Heart right ventricle (tissue), 16 donors: Measurements from ENCODE around the gene PAPPA. TPM values are rescaled to one million over a fixed set of nuclear protein-coding genes. Genes with fewer than 3 reads are reported as not detected.

Experiments used
- ATAC-seq, 8 donors: fragments of 200-7000 bp; cut with Tn5 transposase; one replicate each; pipeline ENCODE4 v1.9.1; 2020; ENCODE audit warnings: mild to moderate bottlenecking in 8 of 8, moderate library complexity in 8 of 8, moderate number of reproducible peaks in 1 of 8
- DNase-seq, 2 donors: peaks; one replicate each; pipeline ENCODE4 v3.0.0-alpha.2; 2020
- H3K27ac ChIP-seq, 10 donors: fragments of 200-600 bp; sonication (generic) in 2 of 10; one replicate each; pipeline versions ENCODE4 v1.5.0 to v1.8.0; 2020 to 2022; ENCODE audit warnings: mild to moderate bottlenecking in 3 of 10
- H3K27me3 ChIP-seq, 7 donors: fragments of 200-600 bp; one replicate each; pipeline ENCODE4 v1.8.0; 2021 to 2022; ENCODE audit warnings: mild to moderate bottlenecking in 2 of 7
- H3K36me3 ChIP-seq, 9 donors: fragments of 200-600 bp; sonication (generic) in 1 of 9; one replicate each; pipeline versions ENCODE4 v1.5.0 to v1.8.0; 2020 to 2022; ENCODE audit warnings: mild to moderate bottlenecking in 2 of 9
- H3K4me1 ChIP-seq, 9 donors: fragments of 200-600 bp; sonication (generic) in 1 of 9; one replicate each; pipeline versions ENCODE4 v1.5.0 to v1.8.0; 2020 to 2022; ENCODE audit warnings: mild to moderate bottlenecking in 4 of 9
- H3K4me3 ChIP-seq, 10 donors: fragments of 200-600 bp; sonication (generic) in 2 of 10; one replicate each; pipeline versions ENCODE4 v1.5.0 to v1.8.0; 2020 to 2022; ENCODE audit warnings: mild to moderate bottlenecking in 7 of 10, moderate library complexity in 2 of 10
- H3K9me3 ChIP-seq, 11 donors: fragments of 200-600 bp in 10 of 11; sonication (generic) in 2 of 11; one replicate each; pipeline versions ENCODE4 v1.5.0 to v1.8.0; 2013 to 2022; ENCODE audit warnings: mild to moderate bottlenecking in 2 of 11, control low read depth in 1 of 11, moderate library complexity in 1 of 11
- WGBS, 2 donors: extraction: QIAGEN DNeasy Blood & Tissue Kit; methylation state at CpG; one replicate each; pipeline ENCODE4 v1.1.7; 2013; ENCODE audit warnings: inconsistent platforms in 1 of 2; 5-methylcytosine and 5-hydroxymethylcytosine counted together
- intact Hi-C, 10 donors: fragments of 100-400 bp; cut with DNase I; formaldehyde crosslinking; loops; one replicate each; pipeline versions ENCODE4 v1.11.1 to v1.14.2; 2022
- polyA plus RNA-seq, 2 donors: library from polyadenylated mRNA; stranded (reverse); fragments of 200-250 nt; gene quantifications; one replicate each; pipeline ENCODE4 v1.2.3, GENCODE V29; 2013
- total RNA-seq, 10 donors: library from RNA; stranded (reverse); fragmentation: NEBNext Ultra II Directional in 3 of 10; extraction: Animal tissue kit (Norgen Biotek cat#: 25700) in 3 of 10; gene quantifications; one replicate each; pipeline versions ENCODE4 v1.2.1 to v1.2.4, GENCODE V29; 2021 to 2023
- TF ChIP-seq, protein P1 (sequence below), 9 donors: fragments of 200-600 bp; sonication (generic) in 2 of 9; IDR thresholded peaks; one replicate each; pipeline versions ENCODE4 v1.5.0 to v1.8.0; 2021 to 2022; ENCODE audit warnings: antibody characterized with exemption in 9 of 9, mild to moderate bottlenecking in 5 of 9, moderate library complexity in 1 of 9
- donor health status: Arrhythmogenic right ventricular cardiomyopathy.
- donor health status: ischemic (EF 13 %, LVEDD 7.1; RV severe dilation, severe dysfunction).
- donor health status: healthy with polysubstance abuse.
- donor health status: DM: no; HTN: yes; CAD: no.
- donor health status: DM: no; HTN: no; CAD: no.
- donor health status: ischemic (EF 25% LVEDD 6.9; RV normal size, moderate dysfunction).
- donor health status: ischemic (EF 25% LVEDD 5.7; RV mildly dilated, moderate dysfunction).
- donor health status: healthy.
- donor health status: DM: yes; HTN: yes; CAD: no.
- donor health status: Ischemic cardiomyopathy.
- donor health status: ischemic (EF 35%, LVEDD 5.7; RV mildly dilated, moderate dysfunction).
- donor health status: nonischemic (EF 11% LVEDD 7.7; RV severe dilation, severe dysfunction).
- donor health status: DM: yes; HTN: yes; CAD: no.
- donor health status: PGD.
- donor health status: ischemic (EF 29% LVEDD 5.4; RV normal size, mild dysfunction).
- donor health status: nonischemic (EF 23%, LVEDD 6.1; RV moderate dilation, normal function).

Gene PAPPA
- total and polyA plus RNA-seq, 12 donors = 0.15 to 3.4 (median 1.2) TPM

DNA sequence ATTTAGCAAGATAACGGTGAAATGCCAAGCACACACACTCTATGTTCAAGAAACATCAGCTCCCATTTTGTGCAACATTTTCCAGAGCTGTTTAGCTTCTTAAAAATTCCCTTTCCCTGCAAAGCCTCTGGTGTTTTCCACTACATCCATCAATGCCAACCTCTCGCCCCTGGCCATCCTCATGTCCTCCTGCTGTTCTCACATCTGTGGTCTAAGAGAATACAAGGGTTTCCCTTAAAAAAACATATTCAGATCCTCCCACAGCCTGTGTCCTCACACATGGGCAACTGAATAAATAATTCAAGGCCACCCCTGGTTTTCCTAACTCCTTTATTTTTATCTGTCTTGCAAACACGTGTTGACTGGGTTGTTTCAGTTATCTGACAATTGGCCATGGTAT is 70.3 kb downstream of the PAPPA start:
- H3K36me3 ChIP-seq = peaks cover 0 to 14% (median 0%) of the 10 kb centered on the region in 9 donors
- WGBS, 2 donors = 65 to 73% methylated on average over 3 of the region's 3 CpGs
- TF ChIP-seq, protein P1, sequence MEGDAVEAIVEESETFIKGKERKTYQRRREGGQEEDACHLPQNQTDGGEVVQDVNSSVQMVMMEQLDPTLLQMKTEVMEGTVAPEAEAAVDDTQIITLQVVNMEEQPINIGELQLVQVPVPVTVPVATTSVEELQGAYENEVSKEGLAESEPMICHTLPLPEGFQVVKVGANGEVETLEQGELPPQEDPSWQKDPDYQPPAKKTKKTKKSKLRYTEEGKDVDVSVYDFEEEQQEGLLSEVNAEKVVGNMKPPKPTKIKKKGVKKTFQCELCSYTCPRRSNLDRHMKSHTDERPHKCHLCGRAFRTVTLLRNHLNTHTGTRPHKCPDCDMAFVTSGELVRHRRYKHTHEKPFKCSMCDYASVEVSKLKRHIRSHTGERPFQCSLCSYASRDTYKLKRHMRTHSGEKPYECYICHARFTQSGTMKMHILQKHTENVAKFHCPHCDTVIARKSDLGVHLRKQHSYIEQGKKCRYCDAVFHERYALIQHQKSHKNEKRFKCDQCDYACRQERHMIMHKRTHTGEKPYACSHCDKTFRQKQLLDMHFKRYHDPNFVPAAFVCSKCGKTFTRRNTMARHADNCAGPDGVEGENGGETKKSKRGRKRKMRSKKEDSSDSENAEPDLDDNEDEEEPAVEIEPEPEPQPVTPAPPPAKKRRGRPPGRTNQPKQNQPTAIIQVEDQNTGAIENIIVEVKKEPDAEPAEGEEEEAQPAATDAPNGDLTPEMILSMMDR (IDR thresholded peaks at IDR 0.05) = no peak
- H3K4me3 ChIP-seq = no peak overlapping the region
- no peaks in the 10 kb centered on the region for H3K27me3 ChIP-seq
- no peaks in the 10 kb centered on the region for H3K9me3 ChIP-seq
- intact Hi-C loops = no loop called here
- no peaks in the 10 kb centered on the region for H3K4me1 ChIP-seq
- DNase-seq (no peak), ATAC-seq (no peak)
- no peak overlapping the region for H3K27ac ChIP-seq

DNA sequence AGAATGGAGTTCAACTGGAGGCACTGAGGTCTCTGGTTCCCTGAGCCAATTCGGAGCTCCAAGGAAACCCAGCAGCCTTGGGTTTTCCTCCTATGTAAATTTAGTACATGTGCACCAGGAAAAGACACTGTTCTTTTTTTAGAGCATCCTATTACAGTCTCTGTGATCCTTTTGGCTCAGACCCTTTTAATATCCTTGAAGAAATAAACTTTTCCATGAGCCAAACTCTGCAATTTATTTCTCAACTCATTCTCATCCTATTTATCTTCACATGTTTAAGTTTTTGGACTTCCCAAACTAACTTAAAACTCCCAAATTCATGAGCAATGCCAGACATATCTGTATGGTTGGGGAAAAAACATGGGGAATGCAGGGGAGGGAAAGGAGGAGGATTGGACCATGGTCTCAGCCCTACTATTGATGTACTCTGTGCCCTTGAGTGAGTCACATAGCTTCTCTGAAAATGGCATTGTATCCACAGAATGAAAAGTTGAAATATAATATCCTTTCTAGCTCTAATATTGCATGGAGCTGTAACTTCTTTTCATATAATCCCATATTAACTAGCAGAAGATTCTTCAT is 76.6 kb downstream of the PAPPA start:
- no peak for DNase-seq
- Histone ChIP-seq H3K4me3 (no peak overlapping the region), H3K36me3 (peaks cover 0 to 9% (median 0%) of the 10 kb centered on the region in 9 donors), H3K4me1 (peaks cover 0 to 10% (median 0%) of the 10 kb centered on the region in 9 donors), H3K27ac (no peak overlapping the region), H3K9me3 (no peaks in the 10 kb centered on the region), H3K27me3 (no peaks in the 10 kb centered on the region)
- no peak for ATAC-seq
- WGBS, 2 donors = 51 to 66% methylated on average over 1 of the region's 1 CpG
- TF ChIP-seq, protein P1 (IDR thresholded peaks at IDR 0.05) = no peak
- intact Hi-C loops = no loop called here

DNA sequence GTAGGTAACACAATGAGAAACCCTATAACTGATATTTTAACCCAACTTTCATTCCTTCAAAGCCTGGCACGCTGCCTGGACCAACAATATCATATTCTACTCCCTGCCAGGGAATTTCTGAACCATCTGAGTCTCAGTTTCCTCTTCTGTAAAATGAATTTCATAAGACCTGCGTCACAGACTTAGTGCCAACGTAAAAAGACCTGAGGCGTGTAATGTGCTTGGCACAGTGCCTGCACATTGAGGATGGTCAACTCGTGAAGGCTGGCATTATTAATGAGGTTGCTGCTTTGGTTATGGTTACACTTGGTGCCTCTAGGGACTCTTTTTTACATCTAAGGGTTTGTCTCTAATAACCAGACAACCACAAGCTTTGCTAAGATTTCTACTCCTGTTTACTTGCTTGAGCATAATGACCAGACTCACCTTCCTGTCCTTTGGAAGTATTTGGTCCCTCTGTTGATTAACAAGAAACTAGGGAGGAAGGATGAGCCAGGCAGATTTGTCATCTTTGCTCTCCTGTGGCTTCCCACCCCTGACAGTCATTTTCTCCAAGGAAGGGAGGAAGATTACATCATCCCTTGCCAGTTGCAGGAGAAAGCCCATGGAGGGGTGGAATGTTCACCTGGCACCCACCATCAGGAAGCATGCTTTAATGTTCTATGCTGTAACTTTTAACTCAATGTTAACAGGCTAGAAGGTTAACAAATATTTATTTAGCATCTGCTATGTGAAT is 79.0 kb downstream of the PAPPA start:
- TF ChIP-seq, protein P1 (IDR thresholded peaks at IDR 0.05) = no peak
- Histone ChIP-seq H3K36me3 (no peaks in the 10 kb centered on the region), H3K27ac (no peak overlapping the region), H3K4me1 (peaks cover 0 to 10% (median 0%) of the 10 kb centered on the region in 9 donors), H3K27me3 (no peaks in the 10 kb centered on the region), H3K9me3 (no peaks in the 10 kb centered on the region), H3K4me3 (no peak overlapping the region)
- no peak for ATAC-seq
- no peak for DNase-seq
- WGBS, 2 donors = 77 to 78% methylated on average over 5 of the region's 5 CpGs
- intact Hi-C loops = no loop called here

DNA sequence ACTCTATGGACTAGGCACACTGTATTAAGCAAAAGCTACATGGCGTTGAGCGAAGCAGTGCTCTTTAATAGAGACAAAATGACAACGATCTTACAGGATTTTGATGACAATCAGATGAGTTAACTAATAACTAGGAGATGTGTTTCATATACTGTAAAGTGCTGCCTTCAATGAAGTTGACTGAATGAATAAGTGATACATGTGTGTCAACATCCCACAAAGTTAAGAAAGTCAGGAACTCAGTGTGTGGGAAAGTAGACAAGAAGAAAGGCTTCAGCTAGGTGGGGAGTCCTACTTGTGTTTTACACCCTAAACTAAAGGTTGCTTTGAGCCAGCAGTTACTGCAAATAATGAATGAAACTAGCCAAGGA is 79.6 kb downstream of the PAPPA start:
- intact Hi-C loops = no loop called here
- Histone ChIP-seq H3K36me3 (no peaks in the 10 kb centered on the region), H3K4me1 (peaks cover 0 to 10% (median 0%) of the 10 kb centered on the region in 9 donors), H3K27ac (no peak overlapping the region), H3K27me3 (no peaks in the 10 kb centered on the region), H3K9me3 (no peaks in the 10 kb centered on the region), H3K4me3 (no peak overlapping the region)
- WGBS, 2 donors = 90 to 97% methylated on average over 3 of the region's 3 CpGs
- ATAC-seq = no peak
- TF ChIP-seq, protein P1 (IDR thresholded peaks at IDR 0.05) = no peak
- no peak for DNase-seq
